Pancreas (tissue), 10 donors: Measurements from ENCODE around the gene KLC1. TPM values are rescaled to one million over a fixed set of nuclear protein-coding genes. Genes with fewer than 3 reads are reported as not detected.

ENCODE experiments used
- ATAC-seq, 4 donors: fragments of 200-7000 bp; cut with Tn5 transposase; one replicate each; pipeline versions ENCODE4 v1.8.0 to v1.9.1; 2020; ENCODE audit warnings: mild to moderate bottlenecking in 4 of 4, moderate library complexity in 4 of 4
- DNase-seq, 6 donors: peaks; one replicate each; pipeline ENCODE4 v3.0.0-alpha.2; 2020
- FAIRE-seq: peaks from 2 replicates; lab custom pipeline; 2012; peaks lifted over from hg19 to GRCh38; lab: Jason Lieb, UNC
- H3K27ac ChIP-seq, 4 donors: fragments of 200-600 bp; sonication (generic); 1 replicate in 3 of 4; 2 replicates in 1 of 4; pipeline versions ENCODE4 v1.5.0 to v1.8.0; 2020
- H3K27me3 ChIP-seq, 4 donors: fragments of 200-600 bp; one replicate each; pipeline ENCODE4 v1.8.0; 2021
- H3K36me3 ChIP-seq, 3 donors: fragments of 200-600 bp; sonication (generic) in 1 of 3; one replicate each; pipeline versions ENCODE4 v1.5.0 to v1.8.0; 2020 to 2021
- H3K4me1 ChIP-seq, 3 donors: fragments of 200-600 bp; one replicate each; pipeline ENCODE4 v1.8.0; 2021
- H3K4me3 ChIP-seq, 4 donors: fragments of 200-600 bp; sonication (generic) in 2 of 4; one replicate each; pipeline versions ENCODE4 v1.5.0 to v1.8.0; 2020 to 2021
- H3K9me3 ChIP-seq, 4 donors: fragments of 200-600 bp; one replicate each; pipeline ENCODE4 v1.8.0; 2021
- CTCF ChIP-seq, 4 donors: fragments of 200-600 bp; sonication (generic) in 3 of 4; IDR thresholded peaks; one replicate each; pipeline versions ENCODE4 v1.5.0 to v1.8.0; 2021; ENCODE audit warnings: antibody characterized with exemption in 4 of 4
- WGBS, 2 donors: extraction: QIAGEN DNeasy Blood & Tissue Kit; methylation state at CpG; one replicate each; pipeline ENCODE4 v1.1.7; 2013; 5-methylcytosine and 5-hydroxymethylcytosine counted together
- intact Hi-C, 3 donors: fragments of 100-400 bp; cut with DNase I; formaldehyde crosslinking; loops; one replicate each; pipeline versions ENCODE4 v1.11.1 to v1.14.2; 2022
- polyA plus RNA-seq, 2 donors: library from polyadenylated mRNA; stranded (reverse); fragments of 200-250 nt; gene quantifications; one replicate each; pipeline ENCODE4 v1.2.3, GENCODE V29; 2013
- total RNA-seq, 6 donors: library from RNA; stranded (reverse); fragmentation: NEBNext Ultra II Directional in 4 of 6; extraction: Animal tissue kit (Norgen Biotek cat#: 25700) in 4 of 6; gene quantifications; one replicate each; pipeline versions ENCODE4 v1.2.1 to v1.2.4, GENCODE V29; 2021 to 2023
- donor health status: healthy with polysubstance abuse.
- donor health status: DM: no; HTN: no; CAD: no; lungs with moderate emphysema.
- donor health status: DM: no; HTN: no; CAD: no.
- donor health status: control.
- donor health status: control.
- donor health status: Bipolar disorder and iron deficiency.
- donor health status: DM: yes; HTN: yes; CAD: no.
- donor health status: DM: no; HTN: no; CAD: no.
- donor health status: DM: no; HTN: no; CAD: no.
- donor health status: DM: yes; HTN: yes; CAD: no.

Gene KLC1
- total and polyA plus RNA-seq, 8 donors, result 36.1 to 91.0 (median 51.6) TPM

GRCh38 chr14:103624860-103625259, 4.2 kb upstream of the KLC1 start:
- peak in 2 of 6 donors; percentile 38 to 68 for DNase-seq
- intact Hi-C loops, result no loop called here
- Histone ChIP-seq H3K27ac (no peak overlapping the region), H3K36me3 (no peaks in the 10 kb centered on the region), H3K9me3 (no peaks in the 10 kb centered on the region), H3K4me3 (no peak overlapping the region), H3K4me1 (no peaks in the 10 kb centered on the region), H3K27me3 (no peaks in the 10 kb centered on the region)
- ATAC-seq, result no peak
- no peak for FAIRE-seq
- WGBS, 2 donors, result 54 to 62% methylated on average over 10 of the region's 10 CpGs
- TF ChIP-seq CTCF (IDR thresholded peaks at IDR 0.05), result no peak

GRCh38 chr14:103625356-103626095, 3.5 kb upstream of the KLC1 start:
- 64 to 66% methylated on average over 11 of the region's 11 CpGs for WGBS, 2 donors
- no peak for TF ChIP-seq CTCF (IDR thresholded peaks at IDR 0.05)
- H3K4me3 ChIP-seq, result no peak overlapping the region
- intact Hi-C loops, result no loop called here
- no peak for FAIRE-seq
- H3K27ac ChIP-seq, result no peak overlapping the region
- no peaks in the 10 kb centered on the region for H3K9me3 ChIP-seq
- H3K36me3 ChIP-seq, result no peaks in the 10 kb centered on the region
- H3K27me3 ChIP-seq, result no peaks in the 10 kb centered on the region
- peaks cover 0 to 5% (median 0%) of the 10 kb centered on the region in 3 donors for H3K4me1 ChIP-seq
- ATAC-seq, result no peak
- DNase-seq, result no peak

- no peak overlapping the region for H3K4me3 ChIP-seq
- no peaks in the 10 kb centered on the region for H3K27me3 ChIP-seq
- ATAC-seq (no peak), DNase-seq (no peak), FAIRE-seq (no peak)
- peaks cover 0 to 8% (median 0%) of the 10 kb centered on the region in 3 donors for H3K4me1 ChIP-seq
- no peaks in the 10 kb centered on the region for H3K9me3 ChIP-seq
- no peak for TF ChIP-seq CTCF (IDR thresholded peaks at IDR 0.05)
- intact Hi-C loops, result no loop called here
- H3K27ac ChIP-seq, result no peak overlapping the region
- WGBS, 2 donors, result 72 to 85% methylated on average over 5 of the region's 5 CpGs
- no peaks in the 10 kb centered on the region for H3K36me3 ChIP-seq
Measured at GRCh38 chr14:103626146-103626850, 2.7 kb upstream of the KLC1 start.

- peaks cover 0 to 8% (median 0%) of the 10 kb centered on the region in 3 donors for H3K4me1 ChIP-seq
- ATAC-seq (no peak), DNase-seq (no peak), FAIRE-seq (no peak)
- no peaks in the 10 kb centered on the region for H3K9me3 ChIP-seq
- intact Hi-C loops, result no loop called here
- no peak for TF ChIP-seq CTCF (IDR thresholded peaks at IDR 0.05)
- H3K27me3 ChIP-seq, result no peaks in the 10 kb centered on the region
- 91 to 93% methylated on average over 16 of the region's 16 CpGs for WGBS, 2 donors
- H3K27ac ChIP-seq, result peak overlapping the region in 2 of 4 donors; percentile 95
- H3K4me3 ChIP-seq, result no peak overlapping the region
- no peaks in the 10 kb centered on the region for H3K36me3 ChIP-seq
Measured at GRCh38 chr14:103627073-103628025, 1.7 kb upstream of the KLC1 start.
